D341Med (cell line): ENCODE results near the gene RSU1.

ENCODE experiments used
- DNase-seq: peaks from one replicate; pipeline ENCODE4 v3.0.0; 2012; ENCODE audit warnings: low spot score

The RSU1 gene

DNA sequence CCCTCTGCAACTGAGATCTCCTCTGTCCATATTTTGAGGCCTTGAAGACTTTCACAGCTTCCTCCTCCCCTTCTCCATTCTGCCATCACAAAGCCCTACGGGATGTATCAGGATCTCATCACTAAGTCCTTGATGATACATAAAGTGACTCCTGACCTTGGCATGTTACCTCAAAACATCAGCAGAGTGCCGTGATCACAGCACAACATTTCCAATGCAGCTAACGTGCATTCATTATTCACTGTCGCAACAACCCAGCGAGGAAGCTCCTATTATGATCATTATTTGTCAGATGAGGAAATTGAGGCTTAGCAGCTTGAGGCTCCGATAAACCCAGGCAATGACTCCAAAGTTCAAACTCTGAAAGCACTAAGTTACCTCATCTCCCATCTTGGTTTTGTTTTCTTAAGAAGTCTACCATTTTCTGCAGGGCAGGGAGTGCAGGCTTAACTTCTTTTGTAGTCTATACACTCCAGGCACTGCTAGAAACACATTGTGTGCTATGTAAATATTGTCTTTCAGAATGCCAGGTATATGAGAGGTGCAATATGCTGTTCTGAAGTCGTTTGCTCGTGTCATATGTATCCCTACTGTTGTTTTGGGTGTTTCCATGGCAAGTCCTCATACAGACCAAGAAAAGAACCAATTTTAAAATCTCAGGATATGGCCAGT lies 215.0 kb downstream of the RSU1 start:
- DNase-seq: no peak

DNA sequence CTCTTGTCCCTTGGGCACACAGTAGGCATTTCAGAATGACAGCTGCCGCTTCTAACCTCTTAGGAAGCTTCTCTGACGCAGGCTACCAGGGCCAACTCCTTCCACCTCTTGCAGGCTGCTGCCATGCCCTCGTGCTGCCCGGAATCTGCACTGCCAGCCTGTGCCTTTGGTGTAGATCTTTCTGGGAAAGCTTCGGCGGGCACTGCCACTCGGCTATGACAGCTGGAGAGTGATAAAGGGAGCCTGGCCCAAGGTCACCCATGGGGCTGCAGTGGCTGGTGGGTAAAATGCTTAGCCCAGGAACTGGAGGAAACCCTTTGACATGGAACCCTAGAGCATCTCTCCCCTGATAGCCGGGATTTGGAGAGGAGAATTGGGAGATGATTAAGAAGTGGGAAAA lies 217.6 kb downstream of the RSU1 start:
- DNase-seq: no peak

DNA sequence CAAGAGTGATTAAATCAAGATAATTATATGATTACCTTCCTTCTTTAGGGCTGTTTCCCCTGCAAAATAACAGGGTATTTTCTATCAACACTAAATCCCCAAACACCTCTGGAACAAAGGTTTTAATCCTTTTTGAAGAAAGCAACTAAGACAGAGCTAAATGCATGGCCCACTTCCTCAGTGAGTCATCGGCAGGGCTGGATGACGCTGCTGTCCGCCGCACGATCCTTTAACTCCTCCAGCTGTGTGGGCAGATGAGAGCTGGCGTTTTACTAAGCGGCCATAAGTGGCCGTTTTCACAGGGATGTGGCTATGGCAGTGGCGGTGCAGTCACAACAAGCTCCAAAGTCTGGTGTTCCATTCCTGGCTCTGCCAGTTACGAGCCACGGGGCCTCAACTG lies 219.6 kb downstream of the RSU1 start:
- DNase-seq: peak; percentile 63

DNA sequence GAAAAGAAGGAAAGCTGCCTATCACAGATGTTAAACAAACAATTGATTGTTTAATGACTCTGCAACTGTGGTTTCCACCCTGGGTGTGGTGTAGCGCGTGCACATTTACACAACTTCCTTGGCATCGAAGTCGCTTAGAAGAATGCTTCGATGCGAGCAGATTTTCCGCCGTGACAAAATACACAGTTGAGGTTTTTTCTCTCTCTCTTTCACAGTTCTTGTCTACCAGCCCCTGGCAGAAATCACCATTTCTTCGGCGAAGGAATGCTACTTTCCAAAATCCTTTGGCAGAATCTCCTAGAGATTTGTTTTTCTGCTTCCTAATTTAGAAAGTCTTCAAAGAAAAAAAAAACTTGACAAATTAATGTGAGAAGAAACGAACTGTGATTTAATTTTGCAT lies 224.8 kb downstream of the RSU1 start:
- no peak for DNase-seq

DNA sequence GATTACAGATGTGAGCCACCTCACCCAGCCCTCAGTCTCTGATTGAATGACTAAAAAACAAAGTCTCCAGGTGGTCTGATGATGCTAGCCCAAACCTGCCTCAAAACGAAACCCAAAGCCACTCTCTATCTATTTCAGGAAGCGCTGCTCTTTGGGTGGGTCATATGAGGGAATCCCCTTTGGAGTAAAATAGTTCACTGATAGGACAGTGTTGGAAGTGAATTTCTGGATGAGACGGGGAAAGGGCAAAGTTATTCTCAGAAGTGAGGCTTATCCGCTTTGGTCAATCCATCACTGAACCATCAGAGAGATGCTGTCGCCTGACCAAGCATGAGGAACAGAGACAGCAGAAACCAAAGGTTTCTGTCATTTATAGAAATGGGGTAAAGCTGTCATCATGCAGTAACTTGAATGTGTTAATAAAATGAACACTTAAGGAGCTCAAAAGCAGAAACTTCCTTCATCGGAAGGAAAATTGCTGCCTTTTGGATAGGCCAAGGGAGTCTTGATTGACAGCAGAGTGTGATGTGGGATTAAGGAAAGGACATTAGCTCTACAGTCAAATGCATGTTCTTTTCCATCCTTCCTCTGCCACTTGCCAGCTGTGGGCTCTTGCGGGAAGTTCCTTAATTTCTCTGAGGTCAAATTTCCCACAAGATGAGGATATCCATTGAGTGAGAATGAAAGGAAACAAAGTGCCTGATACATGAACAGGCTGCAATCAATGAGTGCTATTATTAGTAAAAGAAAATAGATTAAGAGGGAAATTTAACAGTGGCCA lies 230.7 kb downstream of the RSU1 start:
- no peak for DNase-seq

DNA sequence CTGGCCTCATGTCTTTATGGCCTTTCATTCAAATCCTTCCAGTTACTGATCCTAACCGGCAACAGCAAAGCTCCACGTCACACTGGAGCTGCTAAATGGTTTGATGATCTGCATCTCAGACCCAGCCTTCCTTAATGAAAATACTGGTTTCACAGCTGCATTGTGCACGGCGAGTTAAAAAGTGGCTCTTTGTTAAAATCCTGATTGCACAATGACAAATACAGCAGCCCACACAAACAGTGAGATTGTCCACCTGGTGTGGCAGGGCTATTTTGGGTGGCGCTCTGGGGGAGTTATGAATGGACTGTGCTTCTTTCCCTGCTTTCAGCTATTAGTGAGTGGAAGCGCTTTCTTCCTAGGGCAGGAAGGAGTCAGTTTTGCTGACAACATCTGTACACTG lies 232.1 kb downstream of the RSU1 start:
- DNase-seq: no peak

DNA sequence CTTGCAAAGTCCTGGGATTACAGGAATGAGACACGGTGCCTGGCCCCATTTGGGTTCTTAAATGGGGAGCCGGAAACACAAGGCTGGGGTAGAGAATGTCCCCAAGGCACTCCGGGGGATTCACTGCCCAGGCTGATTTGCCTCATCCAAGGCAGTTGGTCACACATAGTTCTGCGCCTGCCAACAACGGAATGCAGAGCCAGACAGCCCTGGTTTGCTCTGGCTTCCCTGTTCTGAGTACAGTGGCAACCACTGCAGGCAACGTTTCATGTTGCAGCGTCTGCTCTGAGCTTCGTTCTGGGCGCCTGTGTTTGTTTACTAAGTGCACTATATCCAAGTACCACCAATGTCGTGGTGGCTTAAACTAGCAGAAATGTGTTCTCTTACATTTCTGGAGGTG lies 233.8 kb downstream of the RSU1 start:
- DNase-seq: no peak

DNA sequence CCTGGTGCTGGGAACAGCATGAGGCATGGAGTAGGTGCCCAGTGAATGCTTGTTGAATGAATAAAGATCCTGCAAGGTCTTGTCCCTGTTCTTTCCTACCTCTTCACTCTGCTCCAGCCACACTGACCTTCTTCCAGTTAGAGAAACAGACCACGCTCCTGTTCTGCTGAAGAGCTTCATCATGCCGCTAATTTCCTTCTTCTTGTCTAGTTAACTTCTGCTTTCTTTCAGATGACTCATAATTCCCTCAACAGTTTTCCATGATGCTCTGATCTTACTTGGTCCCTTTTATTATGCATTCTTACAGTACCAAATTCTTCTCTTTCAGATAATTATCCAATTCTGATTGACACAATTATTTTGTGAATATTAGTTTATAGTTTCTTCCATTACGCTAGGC lies 236.0 kb downstream of the RSU1 start:
- DNase-seq: no peak

DNA sequence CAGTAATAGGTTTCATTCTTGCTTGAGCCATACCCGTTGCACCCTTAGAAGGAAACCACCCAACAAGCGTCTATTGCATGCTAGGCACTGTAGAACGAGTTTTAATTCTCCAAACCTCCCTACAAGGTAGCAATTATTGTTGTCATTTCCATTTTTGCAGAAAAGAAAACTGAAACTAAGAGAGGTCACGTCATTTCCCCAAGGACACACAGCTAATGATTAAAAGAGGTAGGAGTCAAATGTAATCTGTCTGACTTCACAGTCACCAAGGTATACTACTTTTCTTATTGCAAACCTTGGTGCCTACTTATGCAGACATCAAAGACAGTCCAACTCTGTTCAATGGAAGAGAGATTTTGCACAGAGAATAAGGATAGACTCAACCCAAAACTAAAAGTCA lies 246.5 kb downstream of the RSU1 start:
- DNase-seq: no peak

DNA sequence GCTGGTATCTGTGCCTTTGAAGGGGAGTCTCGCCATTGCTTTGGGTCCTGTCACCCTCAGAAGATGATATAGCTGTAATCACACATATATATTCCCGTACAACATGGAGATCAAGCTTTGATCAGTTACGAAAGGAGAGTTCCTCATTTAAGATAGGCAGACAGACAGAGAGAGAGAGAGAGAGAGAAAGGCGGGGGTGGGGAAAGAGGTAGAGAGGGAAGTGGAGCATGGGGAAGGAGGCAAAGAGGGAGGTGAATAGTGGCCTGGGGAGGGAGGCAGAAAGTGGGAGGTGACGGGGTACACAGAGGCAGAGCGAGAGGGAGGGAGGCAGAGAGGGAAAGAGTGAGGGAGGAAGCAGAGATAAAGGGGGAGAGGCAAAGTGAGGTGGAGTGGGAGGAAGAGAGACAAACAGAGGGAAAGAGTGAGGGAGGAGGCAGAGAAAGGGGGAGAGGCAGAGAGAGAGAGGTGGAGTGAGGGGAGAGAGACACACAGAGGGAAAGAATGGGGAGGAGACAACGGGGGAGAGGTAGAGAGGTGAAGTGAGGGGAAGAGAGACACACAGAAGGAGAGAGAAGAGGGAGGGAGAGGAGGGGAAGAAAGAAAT lies 250.9 kb downstream of the RSU1 start:
- DNase-seq: no peak

DNA sequence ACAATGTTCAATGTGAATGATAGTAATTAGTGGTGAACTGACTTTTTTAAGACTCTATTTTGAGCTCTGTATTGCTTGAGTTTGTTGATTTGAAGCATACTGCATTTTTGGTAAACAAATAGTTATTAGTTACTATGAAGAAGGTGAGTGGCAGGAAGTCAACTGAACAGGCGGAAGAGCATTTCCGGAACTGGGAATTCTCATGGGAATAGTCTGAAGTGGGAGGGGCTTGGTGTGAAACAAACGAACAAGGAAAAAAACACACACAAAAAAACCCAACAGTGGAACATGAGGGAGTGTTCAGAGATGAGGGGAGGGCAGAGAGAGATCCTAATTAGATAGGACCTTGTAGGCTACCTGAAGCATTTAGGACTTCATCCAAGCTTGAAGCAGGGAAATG lies 251.6 kb downstream of the RSU1 start:
- DNase-seq: no peak

DNA sequence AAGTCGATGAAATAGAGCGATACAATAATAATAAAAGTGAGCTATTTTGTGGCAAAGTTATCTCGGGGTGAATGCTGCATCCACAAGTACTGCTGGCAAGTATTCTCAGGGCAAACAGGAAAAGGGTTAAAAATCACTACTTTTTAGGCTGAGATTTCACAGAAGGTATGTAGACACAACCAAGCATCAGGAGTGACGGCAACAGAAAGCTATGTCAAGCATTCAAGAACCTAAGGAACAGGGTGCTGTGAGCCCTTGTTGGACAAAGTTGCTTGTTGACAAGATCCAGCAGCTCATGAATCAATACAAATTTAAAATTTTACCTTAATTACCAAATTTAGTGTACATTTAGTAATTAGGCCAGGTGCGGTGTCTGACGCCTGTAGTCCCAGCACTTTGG lies 254.3 kb downstream of the RSU1 start:
- no peak for DNase-seq

DNA sequence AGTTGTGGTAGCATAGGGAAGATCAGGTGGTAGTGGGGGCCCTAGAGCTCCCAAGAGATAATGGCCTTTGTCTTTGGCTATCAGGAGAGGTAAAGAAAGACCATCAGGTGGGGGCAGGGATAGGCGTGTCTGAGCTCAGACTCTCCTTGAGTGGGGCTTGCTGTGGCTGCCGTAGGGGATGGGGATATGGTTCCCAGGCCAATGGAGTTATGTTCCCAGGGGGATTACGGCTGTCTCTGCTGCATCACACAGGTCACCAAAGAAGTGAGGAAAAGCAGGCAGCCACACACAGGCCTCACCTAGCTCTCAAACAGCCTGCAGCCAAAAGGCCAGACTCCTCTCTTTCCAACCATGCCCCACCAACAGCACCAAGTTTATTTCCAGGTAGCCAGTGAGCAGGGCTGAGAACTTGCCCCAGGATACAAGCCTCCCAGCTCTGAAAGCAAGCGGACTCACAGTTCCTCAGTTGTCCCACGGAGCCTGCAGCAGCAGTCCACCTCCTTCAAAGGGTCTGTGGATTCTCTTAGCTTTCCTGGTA lies 257.9 kb downstream of the RSU1 start:
- no peak for DNase-seq

DNA sequence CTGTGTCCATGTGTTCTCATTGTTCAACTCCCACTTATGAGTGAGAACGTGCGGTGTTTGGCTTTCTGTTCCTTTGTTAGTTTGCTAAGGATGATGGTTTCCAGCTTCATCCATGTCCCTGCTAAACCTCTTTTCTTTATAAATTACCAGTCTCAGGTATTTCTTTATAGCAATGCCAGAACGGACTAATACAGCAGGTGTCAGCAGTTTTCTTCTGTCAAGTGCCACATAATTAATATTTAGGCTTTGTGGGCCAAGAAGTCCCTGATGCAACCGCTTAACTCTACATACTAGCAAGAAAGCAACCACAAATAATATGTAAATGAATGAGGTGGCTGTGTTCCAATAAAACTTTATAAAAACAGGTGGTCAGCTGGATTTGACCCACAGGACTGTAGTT lies 269.3 kb downstream of the RSU1 start:
- DNase-seq: no peak

DNA sequence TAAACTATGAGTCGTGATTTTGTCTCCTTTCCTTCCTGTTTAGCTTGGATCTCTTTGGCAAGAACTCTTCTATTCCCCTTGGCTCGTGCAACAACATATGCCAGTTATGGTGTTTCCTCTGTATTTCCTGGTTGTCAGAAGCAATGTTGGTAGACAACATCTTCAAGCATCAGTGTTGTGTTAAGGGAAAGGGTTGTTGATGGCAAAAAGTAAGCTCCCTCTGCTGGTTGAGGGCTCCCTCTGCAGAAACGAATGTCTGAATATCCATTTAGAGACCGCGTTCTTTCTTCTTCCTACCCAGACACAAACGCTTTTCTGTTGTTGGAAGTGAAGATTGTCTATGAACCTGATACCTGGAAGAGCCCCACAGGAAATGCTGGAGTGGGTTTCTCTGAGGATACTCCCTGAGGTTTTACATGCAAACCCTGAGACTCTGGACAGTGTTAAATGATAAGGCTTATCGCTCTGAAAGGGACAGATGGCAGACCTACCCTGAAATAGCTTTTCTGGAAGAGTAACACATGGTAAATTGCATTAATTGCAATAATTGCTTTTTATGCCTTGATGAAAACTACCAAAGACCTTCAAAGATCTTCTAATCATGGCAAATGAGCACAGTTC lies 272.0 kb downstream of the RSU1 start:
- peak; percentile 74 for DNase-seq

DNA sequence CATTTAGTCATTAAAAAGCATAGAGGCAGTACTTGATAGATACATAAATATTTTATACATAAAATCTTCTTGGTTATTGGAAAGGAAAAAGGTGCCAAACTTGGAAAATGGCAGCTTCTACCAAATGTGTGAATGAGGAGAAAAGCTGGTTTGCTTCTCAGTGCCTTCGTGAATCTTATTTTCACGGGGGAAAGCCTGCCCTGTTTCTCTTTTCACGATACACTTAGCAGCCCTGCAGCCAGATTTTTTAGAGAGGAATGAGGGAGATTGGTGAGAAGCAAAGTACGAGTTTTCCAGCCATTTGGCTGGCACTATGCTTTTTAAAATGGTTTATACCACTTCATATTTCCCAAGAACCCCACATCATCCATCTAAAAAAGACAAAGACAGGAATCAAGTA lies 272.6 kb downstream of the RSU1 start:
- DNase-seq: no peak

DNA sequence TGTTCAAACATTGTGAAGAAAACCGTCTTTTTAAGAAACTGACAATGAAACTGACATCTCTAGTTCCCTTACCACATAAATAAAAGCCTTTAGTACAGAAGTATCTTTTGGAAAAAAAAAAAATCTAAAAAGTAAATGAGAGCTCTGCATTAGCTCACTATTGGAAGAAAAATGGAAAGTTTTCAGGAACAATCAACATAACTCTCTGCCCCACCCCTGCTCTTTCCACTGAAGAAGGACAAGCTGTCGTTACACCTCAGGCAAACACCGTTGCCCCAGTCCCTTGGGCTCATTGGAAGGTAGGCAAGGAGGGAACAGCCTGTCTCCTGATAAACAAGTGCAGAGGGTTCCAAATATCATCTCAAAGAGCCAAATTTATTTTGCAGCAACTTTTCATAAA lies 273.1 kb downstream of the RSU1 start:
- DNase-seq: no peak
